Activated CD4-positive, alpha-beta T cell treated with anti-CD3 and anti-CD28 coated beads, Interleukin-2, Interleukin-6, amounts not matched to agents 100 ng/mL and 50 ng/mL, durations not matched to agents 16 hours and 8 hours (primary cell): Measurements from ENCODE around the gene ABHD17B.

Experiments used
- DNase-seq: peaks from one replicate; pipeline ENCODE4 v3.0.0-alpha.2; 2020

The ABHD17B gene

GRCh38 chr9:71875345-71875744, 35.6 kb downstream of the ABHD17B start:
- no peak for DNase-seq

- DNase-seq: no peak
Observed at GRCh38 chr9:71863631-71864030, 47.4 kb downstream of the ABHD17B start.

- DNase-seq: no peak
Observed at GRCh38 chr9:71861618-71862017, 49.4 kb downstream of the ABHD17B start.

GRCh38 chr9:71859939-71860338, 51.1 kb downstream of the ABHD17B start:
- no peak for DNase-seq

- peak; percentile 79 for DNase-seq
Observed at GRCh38 chr9:71858812-71859211, 52.2 kb downstream of the ABHD17B start.

GRCh38 chr9:71858102-71858798, 52.7 kb downstream of the ABHD17B start:
- DNase-seq: no peak

GRCh38 chr9:71857159-71857558, 53.8 kb downstream of the ABHD17B start:
- DNase-seq: no peak

GRCh38 chr9:71854811-71855210, 56.2 kb downstream of the ABHD17B start:
- no peak for DNase-seq

- DNase-seq: peak; percentile 7
Observed at GRCh38 chr9:71853084-71853483, 57.9 kb downstream of the ABHD17B start.

- no peak for DNase-seq
Observed at GRCh38 chr9:71850996-71851395, 60.0 kb downstream of the ABHD17B start.

GRCh38 chr9:71847892-71848291, 63.1 kb downstream of the ABHD17B start:
- DNase-seq: no peak

GRCh38 chr9:71844808-71845207, 66.2 kb downstream of the ABHD17B start:
- no peak for DNase-seq

GRCh38 chr9:71839668-71840067, 71.3 kb downstream of the ABHD17B start:
- no peak for DNase-seq

- no peak for DNase-seq
Observed at GRCh38 chr9:71835596-71835995, 75.4 kb downstream of the ABHD17B start.

GRCh38 chr9:71830929-71831328, 80.1 kb downstream of the ABHD17B start:
- no peak for DNase-seq

GRCh38 chr9:71830153-71830552, 80.8 kb downstream of the ABHD17B start:
- DNase-seq: no peak

GRCh38 chr9:71826279-71826678, 84.7 kb downstream of the ABHD17B start:
- no peak for DNase-seq

- DNase-seq: no peak
Observed at GRCh38 chr9:71824257-71824656, 86.7 kb downstream of the ABHD17B start.

- no peak for DNase-seq
Observed at GRCh38 chr9:71822935-71823334, 88.1 kb downstream of the ABHD17B start.

- DNase-seq: peak; percentile 5
Observed at GRCh38 chr9:71822456-71822855, 88.5 kb downstream of the ABHD17B start.

- no peak for DNase-seq
Observed at GRCh38 chr9:71821405-71821804, 89.6 kb downstream of the ABHD17B start.

GRCh38 chr9:71820403-71820921, 90.5 kb downstream of the ABHD17B start:
- no peak for DNase-seq

GRCh38 chr9:71819115-71819739, 91.8 kb downstream of the ABHD17B start:
- DNase-seq: peak; percentile 39

- no peak for DNase-seq
Observed at GRCh38 chr9:71816916-71817451, 94.0 kb downstream of the ABHD17B start.
